GM19397 (cell line): ENCODE measurements around the gene WNT3A.

ENCODE experiments used
- ATAC-seq: cut with Tn5 transposase; IDR thresholded peaks from one replicate; pipeline ENCODE4 v1.9.1; 2021; ENCODE audit warnings: mild to moderate bottlenecking, moderate library complexity; ENCODE audit not compliant: unreplicated experiment

Gene WNT3A

GRCh38 chr1:228082918-228083870 lies 76.4 kb downstream of the WNT3A start:
- ATAC-seq = peak; percentile 24

GRCh38 chr1:228083871-228084278 lies 77.1 kb downstream of the WNT3A start:
- ATAC-seq = no peak

GRCh38 chr1:228084325-228084724 lies 77.5 kb downstream of the WNT3A start:
- no peak for ATAC-seq

GRCh38 chr1:228084797-228085196 lies 78.0 kb downstream of the WNT3A start:
- no peak for ATAC-seq

GRCh38 chr1:228085287-228085951 lies 78.6 kb downstream of the WNT3A start:
- no peak for ATAC-seq

- no peak for ATAC-seq
These were observed 81.0 kb downstream of the WNT3A start for GRCh38 chr1:228087771-228088251.

- ATAC-seq = no peak
These were observed 82.0 kb downstream of the WNT3A start for GRCh38 chr1:228088586-228089498.

- ATAC-seq = no peak
These were observed 83.0 kb downstream of the WNT3A start for GRCh38 chr1:228089519-228090380.

GRCh38 chr1:228090613-228091081 lies 83.8 kb downstream of the WNT3A start:
- no peak for ATAC-seq

GRCh38 chr1:228091084-228091483 lies 84.3 kb downstream of the WNT3A start:
- ATAC-seq = no peak

GRCh38 chr1:228092342-228093049 lies 85.7 kb downstream of the WNT3A start:
- ATAC-seq = no peak

- no peak for ATAC-seq
These were observed 86.5 kb downstream of the WNT3A start for GRCh38 chr1:228093050-228093906.

- no peak for ATAC-seq
These were observed 87.7 kb downstream of the WNT3A start for GRCh38 chr1:228094432-228095016.

- ATAC-seq = no peak
These were observed 88.4 kb downstream of the WNT3A start for GRCh38 chr1:228095161-228095560.

GRCh38 chr1:228095938-228096337 lies 89.1 kb downstream of the WNT3A start:
- no peak for ATAC-seq

GRCh38 chr1:228096416-228097332 lies 89.9 kb downstream of the WNT3A start:
- no peak for ATAC-seq
